ENCODE data around the gene MS4A8.
"Not testable (repeated sequence)": the region's sequence is repeated elsewhere in the genome, so short reads cannot be mapped to it uniquely, and the experiment has no call there.

MS4A8 gene

GRCh38 chr11:60754887-60755286 is 55.5 kb downstream of the MS4A8 start:
- Histone ChIP-seq H3K4me2 (ENCODE audit: low read length) (no peak overlapping the region), H3K36me3 (ENCODE audit: insufficient read depth, low read length) (no peaks in the 10 kb centered on the region), H3K27me3 (ENCODE audit: control insufficient read depth, insufficient read depth, low read length) (peaks cover 5% of the 10 kb centered on the region), H3K4me1 (ENCODE audit: control insufficient read depth, insufficient read depth, low read length) (no peaks in the 10 kb centered on the region), H3K9me3 (replicated peaks; ENCODE audit: low read length) (no peaks in the 10 kb centered on the region), H3K9ac (ENCODE audit: low read depth, low read length) (no peak overlapping the region), H3K4me3 (ENCODE audit: low read length) (no peak overlapping the region)

- H3K4me1 ChIP-seq (ENCODE audit: control insufficient read depth, insufficient read depth, low read length) = no peaks in the 10 kb centered on the region
- peaks cover 5% of the 10 kb centered on the region for H3K27me3 ChIP-seq (ENCODE audit: control insufficient read depth, insufficient read depth, low read length)
- no peak within 1 kb of the TSS for H3K4me2 ChIP-seq (ENCODE audit: low read length)
- H3K9ac ChIP-seq (ENCODE audit: low read depth, low read length) = no peak within 1 kb of the TSS
- H3K9me3 ChIP-seq (replicated peaks; ENCODE audit: low read length) = no peaks in the 10 kb centered on the region
- H3K36me3 ChIP-seq (ENCODE audit: insufficient read depth, low read length) = no peaks in the 10 kb centered on the region
- no peak within 1 kb of the TSS for H3K4me3 ChIP-seq (ENCODE audit: low read length)
Measured at GRCh38 chr11:60756307-60757032, 57.1 kb downstream of the MS4A8 start, which contains the start of gene MS4A15. TSS of gene MS4A15 (plus strand) at chr11:60756867. CDS start at chr11:60763734, 6,867 bp downstream.

GRCh38 chr11:60757231-60757800 is 57.9 kb downstream of the MS4A8 start:
- no peak overlapping the region for H3K4me3 ChIP-seq (ENCODE audit: low read length)
- no peak overlapping the region for H3K9ac ChIP-seq (ENCODE audit: low read depth, low read length)
- no peaks in the 10 kb centered on the region for H3K9me3 ChIP-seq (replicated peaks; ENCODE audit: low read length)
- H3K36me3 ChIP-seq (ENCODE audit: insufficient read depth, low read length) = no peaks in the 10 kb centered on the region
- H3K4me1 ChIP-seq (ENCODE audit: control insufficient read depth, insufficient read depth, low read length) = no peaks in the 10 kb centered on the region
- no peak overlapping the region for H3K4me2 ChIP-seq (ENCODE audit: low read length)
- H3K27me3 ChIP-seq (ENCODE audit: control insufficient read depth, insufficient read depth, low read length) = peaks cover 5% of the 10 kb centered on the region

GRCh38 chr11:60758671-60759070 is 59.3 kb downstream of the MS4A8 start:
- H3K4me1 ChIP-seq (ENCODE audit: control insufficient read depth, insufficient read depth, low read length); H3K9me3 ChIP-seq (replicated peaks; ENCODE audit: low read length); H3K4me3 ChIP-seq (ENCODE audit: low read length); H3K4me2 ChIP-seq (ENCODE audit: low read length); H3K9ac ChIP-seq (ENCODE audit: low read depth, low read length); H3K27me3 ChIP-seq (ENCODE audit: control insufficient read depth, insufficient read depth, low read length); H3K36me3 ChIP-seq (ENCODE audit: insufficient read depth, low read length): not testable (repeated sequence)

- not testable (repeated sequence) for H3K4me3 ChIP-seq (ENCODE audit: low read length); H3K4me2 ChIP-seq (ENCODE audit: low read length); H3K27me3 ChIP-seq (ENCODE audit: control insufficient read depth, insufficient read depth, low read length); H3K4me1 ChIP-seq (ENCODE audit: control insufficient read depth, insufficient read depth, low read length); H3K9ac ChIP-seq (ENCODE audit: low read depth, low read length); H3K36me3 ChIP-seq (ENCODE audit: insufficient read depth, low read length); H3K9me3 ChIP-seq (replicated peaks; ENCODE audit: low read length)
Measured at GRCh38 chr11:60759438-60760225, 60.2 kb downstream of the MS4A8 start.

- Histone ChIP-seq H3K4me2 (ENCODE audit: low read length) (no peak overlapping the region), H3K36me3 (ENCODE audit: insufficient read depth, low read length) (no peaks in the 10 kb centered on the region), H3K9ac (ENCODE audit: low read depth, low read length) (no peak overlapping the region), H3K9me3 (replicated peaks; ENCODE audit: low read length) (no peaks in the 10 kb centered on the region), H3K4me3 (ENCODE audit: low read length) (no peak overlapping the region), H3K4me1 (ENCODE audit: control insufficient read depth, insufficient read depth, low read length) (no peaks in the 10 kb centered on the region), H3K27me3 (ENCODE audit: control insufficient read depth, insufficient read depth, low read length) (peaks cover 14% of the 10 kb centered on the region)
Measured at GRCh38 chr11:60761436-60762190, 62.2 kb downstream of the MS4A8 start.

- H3K4me3 ChIP-seq (ENCODE audit: low read length) = no peak overlapping the region
- no peak overlapping the region for H3K4me2 ChIP-seq (ENCODE audit: low read length)
- H3K4me1 ChIP-seq (ENCODE audit: control insufficient read depth, insufficient read depth, low read length) = no peaks in the 10 kb centered on the region
- H3K9me3 ChIP-seq (replicated peaks; ENCODE audit: low read length) = no peaks in the 10 kb centered on the region
- H3K36me3 ChIP-seq (ENCODE audit: insufficient read depth, low read length) = no peaks in the 10 kb centered on the region
- H3K9ac ChIP-seq (ENCODE audit: low read depth, low read length) = no peak overlapping the region
- H3K27me3 ChIP-seq (ENCODE audit: control insufficient read depth, insufficient read depth, low read length) = peaks cover 13% of the 10 kb centered on the region
Measured at GRCh38 chr11:60762851-60763691, 63.7 kb downstream of the MS4A8 start.

GRCh38 chr11:60763692-60764369 is 64.4 kb downstream of the MS4A8 start:
- Histone ChIP-seq H3K9ac (ENCODE audit: low read depth, low read length) (no peak overlapping the region), H3K36me3 (ENCODE audit: insufficient read depth, low read length) (no peaks in the 10 kb centered on the region), H3K4me3 (ENCODE audit: low read length) (no peak overlapping the region), H3K27me3 (ENCODE audit: control insufficient read depth, insufficient read depth, low read length) (peaks cover 19% of the 10 kb centered on the region), H3K4me1 (ENCODE audit: control insufficient read depth, insufficient read depth, low read length) (no peaks in the 10 kb centered on the region), H3K9me3 (replicated peaks; ENCODE audit: low read length) (no peaks in the 10 kb centered on the region), H3K4me2 (ENCODE audit: low read length) (no peak overlapping the region)

GRCh38 chr11:60764879-60765278 is 65.5 kb downstream of the MS4A8 start:
- H3K9me3 ChIP-seq (replicated peaks; ENCODE audit: low read length) = no peaks in the 10 kb centered on the region
- H3K4me2 ChIP-seq (ENCODE audit: low read length) = no peak overlapping the region
- H3K27me3 ChIP-seq (ENCODE audit: control insufficient read depth, insufficient read depth, low read length) = peaks cover 20% of the 10 kb centered on the region
- no peak overlapping the region for H3K4me3 ChIP-seq (ENCODE audit: low read length)
- H3K9ac ChIP-seq (ENCODE audit: low read depth, low read length) = no peak overlapping the region
- H3K36me3 ChIP-seq (ENCODE audit: insufficient read depth, low read length) = no peaks in the 10 kb centered on the region
- no peaks in the 10 kb centered on the region for H3K4me1 ChIP-seq (ENCODE audit: control insufficient read depth, insufficient read depth, low read length)

GRCh38 chr11:60765355-60765754 is 65.9 kb downstream of the MS4A8 start:
- Histone ChIP-seq H3K27me3 (ENCODE audit: control insufficient read depth, insufficient read depth, low read length) (peaks cover 20% of the 10 kb centered on the region), H3K9me3 (replicated peaks; ENCODE audit: low read length) (no peaks in the 10 kb centered on the region), H3K9ac (ENCODE audit: low read depth, low read length) (no peak overlapping the region), H3K4me3 (ENCODE audit: low read length) (no peak overlapping the region), H3K4me1 (ENCODE audit: control insufficient read depth, insufficient read depth, low read length) (no peaks in the 10 kb centered on the region), H3K4me2 (ENCODE audit: low read length) (no peak overlapping the region), H3K36me3 (ENCODE audit: insufficient read depth, low read length) (no peaks in the 10 kb centered on the region)
